ENCODE measurements around the gene IL18R1.

DNA sequence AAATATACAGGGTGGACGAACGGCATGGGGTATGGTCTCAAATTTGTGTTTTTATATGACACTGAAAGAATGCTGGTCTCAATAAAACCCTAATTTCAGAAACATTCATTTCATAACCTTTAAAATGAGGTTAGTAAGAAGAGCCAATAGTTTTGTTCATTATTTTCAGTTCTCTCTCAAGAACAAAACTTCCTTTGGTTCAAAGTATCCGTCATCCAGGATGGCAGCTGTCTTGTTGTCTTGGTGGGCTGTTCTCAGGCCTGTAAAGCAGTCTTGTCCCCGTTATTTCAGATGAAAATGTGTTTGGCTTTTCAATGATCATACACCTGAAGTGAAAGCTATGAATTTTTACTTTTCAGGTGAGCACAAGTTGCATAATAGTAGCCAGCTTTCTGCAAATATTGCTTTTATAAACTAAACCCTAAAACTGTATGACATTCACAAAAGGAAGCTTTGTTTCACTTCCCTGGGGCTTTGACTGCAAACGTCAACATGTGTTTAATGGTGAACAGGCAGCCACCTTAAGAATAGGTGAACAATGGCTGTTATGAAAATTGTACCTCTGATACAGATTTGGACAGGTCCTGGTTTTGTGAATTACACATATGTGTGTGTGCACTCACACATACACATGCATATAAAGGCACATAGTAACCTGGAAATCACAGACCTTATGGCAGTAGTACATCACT, 70.0 kb downstream of the IL18R1 start:
- TF ChIP-seq, protein P1, sequence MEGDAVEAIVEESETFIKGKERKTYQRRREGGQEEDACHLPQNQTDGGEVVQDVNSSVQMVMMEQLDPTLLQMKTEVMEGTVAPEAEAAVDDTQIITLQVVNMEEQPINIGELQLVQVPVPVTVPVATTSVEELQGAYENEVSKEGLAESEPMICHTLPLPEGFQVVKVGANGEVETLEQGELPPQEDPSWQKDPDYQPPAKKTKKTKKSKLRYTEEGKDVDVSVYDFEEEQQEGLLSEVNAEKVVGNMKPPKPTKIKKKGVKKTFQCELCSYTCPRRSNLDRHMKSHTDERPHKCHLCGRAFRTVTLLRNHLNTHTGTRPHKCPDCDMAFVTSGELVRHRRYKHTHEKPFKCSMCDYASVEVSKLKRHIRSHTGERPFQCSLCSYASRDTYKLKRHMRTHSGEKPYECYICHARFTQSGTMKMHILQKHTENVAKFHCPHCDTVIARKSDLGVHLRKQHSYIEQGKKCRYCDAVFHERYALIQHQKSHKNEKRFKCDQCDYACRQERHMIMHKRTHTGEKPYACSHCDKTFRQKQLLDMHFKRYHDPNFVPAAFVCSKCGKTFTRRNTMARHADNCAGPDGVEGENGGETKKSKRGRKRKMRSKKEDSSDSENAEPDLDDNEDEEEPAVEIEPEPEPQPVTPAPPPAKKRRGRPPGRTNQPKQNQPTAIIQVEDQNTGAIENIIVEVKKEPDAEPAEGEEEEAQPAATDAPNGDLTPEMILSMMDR (IDR thresholded peaks at IDR 0.05; ENCODE audit: extremely low read depth in 1 of 2, insufficient read depth in 1 of 2, low read depth in 1 of 2, low read length in 2 of 2): no peak
- TF ChIP-seq POLR2AphosphoS5 (IDR thresholded peaks at IDR 0.05; ENCODE audit: insufficient read depth, low read depth, low read length): no peak
- no peak for TF ChIP-seq GATA2 (IDR thresholded peaks at IDR 0.05; ENCODE audit: insufficient read depth, insufficient read length, low read depth, low read length)
- TF ChIP-seq EZH2 (IDR thresholded peaks at IDR 0.05; ENCODE audit: borderline replicate concordance, low read depth, low read length, severe bottlenecking): no peak
- TF ChIP-seq POLR2A (IDR thresholded peaks at IDR 0.05; ENCODE audit: low read depth, low read length): no peak
- TF ChIP-seq, protein P2, sequence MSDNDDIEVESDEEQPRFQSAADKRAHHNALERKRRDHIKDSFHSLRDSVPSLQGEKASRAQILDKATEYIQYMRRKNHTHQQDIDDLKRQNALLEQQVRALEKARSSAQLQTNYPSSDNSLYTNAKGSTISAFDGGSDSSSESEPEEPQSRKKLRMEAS (IDR thresholded peaks at IDR 0.05; ENCODE audit: insufficient read depth, insufficient read length): no peak

All from endothelial cell of umbilical vein (primary cell).